HG02678 (cell line): ENCODE data around the gene TSPY1.
"Not testable (repeated sequence)": the region's sequence is repeated elsewhere in the genome, so short reads cannot be mapped to it uniquely, and the experiment has no call there.

Source experiments
- ATAC-seq: cut with Tn5 transposase; IDR thresholded peaks from one replicate; pipeline ENCODE4 v1.9.1; 2021; ENCODE audit warnings: mild to moderate bottlenecking, moderate library complexity; ENCODE audit not compliant: unreplicated experiment

Gene TSPY1, protein sequence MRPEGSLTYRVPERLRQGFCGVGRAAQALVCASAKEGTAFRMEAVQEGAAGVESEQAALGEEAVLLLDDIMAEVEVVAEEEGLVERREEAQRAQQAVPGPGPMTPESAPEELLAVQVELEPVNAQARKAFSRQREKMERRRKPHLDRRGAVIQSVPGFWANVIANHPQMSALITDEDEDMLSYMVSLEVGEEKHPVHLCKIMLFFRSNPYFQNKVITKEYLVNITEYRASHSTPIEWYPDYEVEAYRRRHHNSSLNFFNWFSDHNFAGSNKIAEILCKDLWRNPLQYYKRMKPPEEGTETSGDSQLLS

DNA sequence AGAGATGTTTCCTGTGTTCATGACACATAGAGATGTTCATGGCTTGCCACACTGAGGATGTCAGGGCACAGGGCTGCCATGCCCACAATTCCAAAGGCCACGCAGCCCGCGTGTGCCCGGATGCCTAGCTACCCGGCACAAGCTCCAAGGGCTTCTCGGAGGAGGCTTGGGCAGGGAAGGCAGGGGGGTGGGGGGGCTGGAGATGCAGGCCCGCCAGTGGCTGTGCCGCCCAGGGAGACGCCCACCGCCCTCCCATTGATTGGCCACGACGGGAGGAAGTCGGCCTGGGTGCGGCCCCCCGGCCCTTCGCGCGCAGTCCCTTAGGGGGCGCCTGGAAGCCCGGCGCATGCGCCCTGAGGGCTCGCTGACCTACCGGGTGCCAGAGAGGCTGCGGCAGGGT, at the start of gene TSPY1:
Gene TSPY1, plus strand, starts transcription at position 301 of the 400 bp plus-strand sequence. Its CDS starts 46 bp downstream, at position 347.
- ATAC-seq: not testable (repeated sequence)

DNA sequence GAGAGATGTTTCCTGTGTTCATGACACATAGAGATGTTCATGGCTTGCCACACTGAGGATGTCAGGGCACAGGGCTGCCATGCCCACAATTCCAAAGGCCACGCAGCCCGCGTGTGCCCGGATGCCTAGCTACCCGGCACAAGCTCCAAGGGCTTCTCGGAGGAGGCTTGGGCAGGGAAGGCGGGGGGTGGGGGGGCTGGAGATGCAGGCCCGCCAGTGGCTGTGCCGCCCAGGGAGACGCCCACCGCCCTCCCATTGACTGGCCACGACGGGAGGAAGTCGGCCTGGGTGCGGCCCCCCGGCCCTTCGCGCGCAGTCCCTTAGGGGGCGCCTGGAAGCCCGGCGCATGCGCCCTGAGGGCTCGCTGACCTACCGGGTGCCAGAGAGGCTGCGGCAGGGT, 20.2 kb downstream of the TSPY1 start, which contains the start of gene TSPY9:
Gene TSPY9, plus strand, starts transcription at position 301 of the 400 bp plus-strand sequence. Its CDS starts 46 bp downstream, at position 347.
- ATAC-seq: not testable (repeated sequence)

DNA sequence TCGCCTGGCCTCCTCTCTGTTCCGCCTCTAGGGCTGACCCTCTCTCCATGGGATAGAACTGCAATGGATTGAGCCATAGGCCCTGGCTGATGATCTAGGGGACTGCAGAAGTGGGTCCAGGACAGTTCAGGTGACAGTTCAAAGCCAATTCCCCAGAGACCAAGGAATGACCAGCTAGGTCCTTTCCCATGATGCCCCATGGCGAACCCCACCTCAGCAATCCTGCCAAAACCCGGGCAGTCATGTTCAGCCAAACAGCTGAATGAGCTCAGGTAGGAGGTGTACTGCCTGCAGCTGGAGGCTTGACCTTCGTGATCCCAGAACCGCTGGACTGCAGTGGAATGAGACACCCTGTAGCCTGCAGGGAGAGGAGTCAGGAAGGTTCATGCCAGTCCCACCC, 37.6 kb downstream of the TSPY1 start:
- not testable (repeated sequence) for ATAC-seq

DNA sequence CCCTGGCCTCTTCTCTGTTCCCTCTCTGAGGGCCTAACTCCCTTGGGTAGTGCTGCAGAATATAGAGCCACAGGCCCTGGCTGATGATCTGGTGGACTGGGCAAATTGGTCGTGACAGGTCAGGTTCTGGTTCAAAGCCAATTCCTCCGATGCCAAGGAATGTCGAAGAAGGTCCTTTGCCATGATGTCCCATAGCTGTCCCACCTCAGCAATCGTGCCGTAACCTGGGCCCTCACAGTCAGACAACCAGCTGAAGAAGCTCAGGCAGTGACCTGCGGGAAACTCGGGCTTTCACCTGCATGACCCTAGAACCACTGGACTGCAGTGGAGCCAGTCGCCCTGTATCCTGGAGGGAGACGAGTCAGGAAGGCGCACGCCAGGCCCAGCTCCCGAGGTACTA, 49.5 kb downstream of the TSPY1 start:
- not testable (repeated sequence) for ATAC-seq
